Germinal center (tissue), 1 donor: Measurements from ENCODE around the gene NXNL1.
"Not testable (repeated sequence)": the region's sequence is repeated elsewhere in the genome, so short reads cannot be mapped to it uniquely, and the experiment has no call there.

ENCODE experiments used
- DNase-seq: peaks from one replicate; pipeline ENCODE4 v3.0.0; 2012; ENCODE audit warnings: mixed read lengths, low spot score

NXNL1 gene

DNA sequence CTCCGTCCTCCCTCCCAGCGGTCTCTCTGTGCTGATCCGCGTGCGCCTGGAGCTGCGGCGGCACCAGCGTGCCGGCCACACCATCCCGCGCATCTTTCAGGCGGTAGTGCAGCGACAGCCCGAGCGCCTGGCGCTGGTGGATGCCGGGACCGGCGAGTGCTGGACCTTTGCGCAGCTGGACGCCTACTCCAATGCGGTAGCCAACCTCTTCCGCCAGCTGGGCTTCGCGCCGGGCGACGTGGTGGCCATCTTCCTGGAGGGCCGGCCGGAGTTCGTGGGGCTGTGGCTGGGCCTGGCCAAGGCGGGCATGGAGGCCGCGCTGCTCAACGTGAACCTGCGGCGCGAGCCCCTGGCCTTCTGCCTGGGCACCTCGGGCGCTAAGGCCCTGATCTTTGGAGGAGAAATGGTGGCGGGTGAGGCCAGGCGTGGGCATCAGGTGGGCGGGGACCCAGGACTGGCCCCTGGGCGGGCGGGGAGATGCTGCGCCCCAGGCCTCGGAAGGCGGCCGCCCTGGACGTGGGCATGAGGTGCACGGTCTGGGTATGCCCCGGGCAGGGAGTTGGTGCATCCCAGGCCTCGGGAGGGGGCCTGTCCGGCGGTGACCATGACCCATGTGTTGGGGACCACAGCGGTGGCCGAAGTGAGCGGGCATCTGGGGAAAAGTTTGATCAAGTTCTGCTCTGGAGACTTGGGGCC is 26.0 kb upstream of the NXNL1 start:
- DNase-seq: no peak

DNA sequence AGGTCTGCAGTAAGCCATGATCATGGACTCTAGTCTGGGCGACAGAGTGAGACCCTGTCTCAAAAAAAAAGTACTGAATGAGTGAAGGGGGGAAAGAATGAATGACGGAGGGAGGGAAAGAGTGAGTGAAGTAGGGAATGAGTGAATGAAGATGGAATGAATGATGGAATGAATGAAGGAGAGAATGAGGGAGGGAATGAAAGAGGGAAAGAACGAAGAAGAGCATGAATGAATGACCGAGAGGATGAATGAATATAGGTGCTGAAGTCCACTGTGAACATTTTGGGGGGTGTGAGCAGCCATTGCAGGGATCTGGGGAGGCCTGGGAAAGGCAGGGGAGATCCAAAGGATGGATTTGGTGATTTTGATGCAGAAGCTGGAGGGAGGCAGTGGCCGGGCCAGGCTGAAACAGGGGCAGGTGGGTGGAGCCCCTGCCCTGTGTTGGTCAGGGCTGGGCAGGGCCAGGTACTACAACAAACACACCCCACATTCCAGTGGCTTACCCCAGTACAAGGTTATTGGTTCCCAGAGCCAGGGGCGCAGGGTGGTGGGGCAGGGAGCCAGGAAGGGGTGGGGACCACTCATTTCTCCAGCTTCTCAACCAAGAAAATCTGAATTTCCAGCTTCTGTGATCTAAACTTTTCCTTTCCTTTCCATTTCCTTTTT is 23.9 kb upstream of the NXNL1 start:
- DNase-seq: no peak

DNA sequence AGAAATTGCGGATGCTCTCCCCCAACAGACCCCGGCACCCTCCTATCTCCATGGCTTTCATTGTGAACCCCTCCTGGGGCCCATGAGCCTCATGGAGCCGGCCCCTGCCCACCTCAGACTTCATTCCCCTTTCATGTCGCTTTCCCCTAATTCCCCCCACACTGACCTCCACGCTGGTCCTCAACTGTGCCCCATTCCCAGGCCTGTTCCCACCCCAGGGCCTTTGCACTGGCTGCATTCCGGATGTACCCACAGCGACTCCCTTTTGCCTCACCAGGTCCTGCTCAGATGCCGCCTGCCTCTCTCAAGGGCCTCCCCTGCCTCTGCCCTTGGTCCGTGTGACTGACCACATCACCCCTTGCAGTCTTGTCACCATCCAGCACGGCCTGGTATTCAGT is 22.9 kb upstream of the NXNL1 start:
- no peak for DNase-seq

DNA sequence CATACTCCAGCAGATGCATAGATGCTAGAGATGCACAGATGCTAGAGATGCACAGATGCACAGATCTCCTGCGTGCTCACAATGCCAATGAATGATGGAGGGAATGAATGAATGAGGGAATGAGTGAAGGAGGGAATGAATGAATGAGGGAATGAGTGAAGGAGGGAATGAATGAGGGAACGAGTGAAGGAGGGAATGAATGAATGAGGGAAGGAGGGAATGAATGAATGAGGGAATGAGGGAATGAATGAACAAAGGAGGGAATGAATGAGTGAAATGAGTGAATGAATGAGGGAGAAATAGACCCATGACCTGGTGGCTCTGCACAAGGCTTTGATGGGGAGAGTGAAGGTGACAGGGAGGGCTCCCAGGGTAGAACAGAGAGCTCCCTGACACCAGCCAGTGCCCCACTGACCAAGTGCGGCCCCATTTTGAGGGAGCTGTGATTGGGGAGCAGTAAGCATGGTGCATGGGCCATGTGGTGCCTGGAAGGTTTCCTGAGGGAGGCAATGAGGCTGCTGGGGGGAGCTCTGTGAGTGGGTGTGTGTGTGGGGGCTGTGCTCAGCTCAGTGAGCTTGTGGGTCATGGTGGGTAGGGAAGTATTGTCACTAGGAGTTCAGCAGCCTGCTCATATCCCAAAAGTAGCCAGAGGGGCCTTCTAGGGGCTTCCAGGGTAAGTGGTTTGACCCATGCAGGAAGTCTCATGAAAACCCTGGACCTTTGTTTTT is 22.3 kb upstream of the NXNL1 start:
- no peak for DNase-seq

DNA sequence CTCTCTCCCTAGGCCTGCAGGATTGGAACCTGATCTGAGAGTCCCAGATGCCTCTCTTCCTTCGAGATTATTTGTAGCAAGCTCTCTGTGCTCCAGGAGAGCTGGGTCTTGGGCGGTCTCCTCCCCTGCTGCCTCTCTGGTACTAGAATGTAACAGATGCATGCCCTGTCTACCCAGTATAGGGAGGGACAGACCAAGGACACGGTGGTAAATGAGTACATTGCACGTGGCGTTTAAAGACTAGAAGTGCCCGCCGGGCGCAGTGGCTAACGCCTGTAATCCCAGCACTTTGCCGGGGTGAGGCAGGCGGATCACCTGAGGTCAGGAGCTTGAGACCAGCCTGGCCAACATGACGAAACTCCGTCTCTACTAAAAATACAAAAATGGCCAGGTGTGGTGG is 21.3 kb upstream of the NXNL1 start:
- no peak for DNase-seq

DNA sequence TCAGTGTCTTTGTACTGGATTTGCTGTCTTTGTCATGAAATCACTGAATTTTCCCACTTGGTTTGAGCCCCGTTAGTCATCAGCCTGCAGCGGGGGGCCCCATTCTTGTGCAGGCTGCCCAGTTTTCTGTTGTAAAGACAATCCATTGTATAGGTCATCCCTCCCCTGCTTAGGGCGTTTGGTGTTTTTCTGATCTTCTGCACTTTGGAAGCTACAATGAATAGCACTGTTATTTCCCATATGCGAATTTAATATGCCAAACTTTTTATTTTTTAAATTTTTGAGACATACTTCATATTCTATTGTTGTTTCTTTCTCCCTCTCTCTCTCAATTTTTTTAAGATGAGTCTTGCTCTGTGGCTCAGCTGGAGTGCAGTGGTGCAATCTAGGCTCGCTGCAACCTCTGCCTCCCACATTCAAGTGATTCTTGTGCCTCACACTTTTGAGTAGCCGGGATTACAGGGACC is 18.6 kb upstream of the NXNL1 start:
- DNase-seq: no peak

DNA sequence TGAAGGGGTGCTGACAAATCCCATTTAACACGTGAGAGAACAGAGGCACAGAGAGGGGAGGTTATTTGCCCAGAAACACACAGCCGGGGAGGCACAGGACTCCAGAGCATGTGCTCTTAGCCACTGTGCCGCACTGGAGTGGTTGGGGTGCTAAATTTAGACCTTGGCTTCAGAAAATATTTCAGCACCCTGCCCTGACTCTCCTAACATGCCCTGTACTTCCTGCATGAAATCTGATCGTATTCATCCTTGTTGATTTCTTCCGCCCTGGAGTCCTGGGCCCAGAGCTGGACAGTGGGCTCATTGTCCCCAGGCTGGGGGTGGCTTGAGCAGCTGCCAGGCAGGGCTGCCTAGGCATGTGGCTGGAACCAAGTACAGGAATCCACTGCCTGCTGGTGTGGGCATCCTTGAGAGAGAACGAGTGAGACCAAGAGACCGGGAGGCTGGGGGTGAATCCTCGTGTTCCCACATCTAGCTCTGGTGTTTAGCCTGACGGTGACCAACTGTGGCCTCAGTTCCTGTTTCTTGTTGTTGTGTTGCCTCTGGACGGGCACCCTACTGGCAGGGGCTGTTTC is 14.9 kb upstream of the NXNL1 start:
- DNase-seq: no peak

- DNase-seq: not testable (repeated sequence)
Measured at GRCh38 chr19:17475011-17475540, 14.3 kb upstream of the NXNL1 start.

- no peak for DNase-seq
Measured at GRCh38 chr19:17473041-17473440, 12.3 kb upstream of the NXNL1 start.

GRCh38 chr19:17471410-17472125 is 10.8 kb upstream of the NXNL1 start:
- no peak for DNase-seq

DNA sequence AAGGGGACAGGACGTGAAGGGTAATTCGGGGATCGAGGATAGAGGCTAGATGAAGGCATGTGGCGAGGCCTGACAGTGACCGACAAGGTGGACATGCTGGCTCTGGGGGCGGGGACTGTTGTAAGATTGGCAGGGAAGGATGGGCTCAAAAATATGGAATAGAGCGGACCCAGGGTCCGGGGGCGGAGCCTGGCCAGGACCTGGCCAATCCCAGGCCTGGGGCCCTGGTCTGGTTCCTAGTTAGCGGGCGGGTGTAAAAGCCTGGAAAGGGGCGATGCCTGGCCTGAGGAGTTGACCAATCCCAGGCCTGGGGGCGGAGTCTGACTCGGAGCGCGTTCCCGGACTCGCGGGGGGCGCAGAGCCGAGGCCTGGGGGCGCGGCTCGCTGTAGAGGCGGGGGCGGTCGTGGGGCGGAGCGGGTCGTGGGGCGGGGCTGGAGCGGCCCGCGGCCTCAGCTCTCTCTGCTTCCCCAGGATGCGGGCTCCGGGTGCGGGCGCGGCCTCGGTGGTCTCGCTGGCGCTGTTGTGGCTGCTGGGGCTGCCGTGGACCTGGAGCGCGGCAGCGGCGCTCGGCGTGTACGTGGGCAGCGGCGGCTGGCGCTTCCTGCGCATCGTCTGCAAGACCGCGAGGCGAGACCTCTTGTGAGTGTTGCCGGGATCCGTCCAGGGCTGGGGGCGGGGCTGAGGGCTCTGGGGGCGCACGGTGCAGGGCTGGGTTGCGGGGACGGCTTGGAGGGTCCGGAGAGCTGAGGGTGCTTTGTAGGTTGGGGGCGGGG is 9.5 kb upstream of the NXNL1 start, which contains the start of gene SLC27A1:
SLC27A1 (plus strand) TSS at position 457 of the 774 bp plus-strand sequence; CDS start at position 474, 17 bp downstream.
- DNase-seq: peak; percentile 83

GRCh38 chr19:17469481-17470067 is 8.8 kb upstream of the NXNL1 start:
- DNase-seq: peak; percentile 84

- DNase-seq: no peak
Measured at GRCh38 chr19:17469092-17469480, 8.4 kb upstream of the NXNL1 start.

GRCh38 chr19:17468302-17469091 is 7.8 kb upstream of the NXNL1 start:
- no peak for DNase-seq

DNA sequence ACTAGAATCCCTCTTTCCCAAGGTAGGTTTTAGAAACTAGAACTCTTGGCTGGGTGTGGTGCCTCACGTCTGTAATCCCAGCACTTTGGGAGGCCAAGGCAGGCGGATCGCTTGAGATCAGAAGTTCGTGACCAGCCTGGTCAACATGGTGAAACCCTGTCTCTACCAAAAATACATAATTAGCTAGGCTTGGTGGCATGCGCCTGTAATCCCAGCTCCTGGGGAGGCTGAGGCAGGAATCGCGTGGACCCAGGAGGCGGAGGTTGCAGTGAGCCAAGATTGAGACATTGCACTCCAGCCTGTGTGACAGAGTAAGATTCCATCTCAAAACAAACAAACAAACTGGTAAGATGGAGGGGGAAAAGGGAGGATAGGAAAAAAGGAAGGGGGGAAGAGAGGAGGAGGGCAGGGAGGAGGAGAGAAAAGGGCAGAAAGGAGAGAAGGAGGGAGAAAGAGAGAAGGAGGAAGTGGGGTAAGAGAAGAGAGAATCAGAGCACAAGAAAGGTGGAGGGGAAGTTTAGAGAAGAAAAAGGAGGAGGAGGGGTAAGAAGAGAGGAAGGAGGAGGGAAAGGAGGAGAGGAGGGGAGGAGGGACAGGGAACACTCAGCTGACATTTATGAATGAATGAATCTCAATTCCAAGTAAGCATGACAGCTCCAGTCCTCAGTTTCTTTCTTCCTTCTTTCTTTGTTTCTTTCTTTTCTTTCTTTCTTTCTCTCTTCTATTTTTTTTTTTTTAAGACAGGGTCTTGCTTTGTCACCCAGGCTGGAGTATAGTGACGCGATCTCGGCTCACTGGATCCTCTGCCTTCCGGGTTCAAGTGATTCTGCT is 7.0 kb upstream of the NXNL1 start:
- DNase-seq: no peak

- DNase-seq: no peak
Measured at GRCh38 chr19:17466487-17466850, 5.7 kb upstream of the NXNL1 start.

- DNase-seq: no peak
Measured at GRCh38 chr19:17458970-17459369, 1.8 kb downstream of the NXNL1 start.

- DNase-seq: no peak
Measured at GRCh38 chr19:17457616-17458015, 3.1 kb downstream of the NXNL1 start.

DNA sequence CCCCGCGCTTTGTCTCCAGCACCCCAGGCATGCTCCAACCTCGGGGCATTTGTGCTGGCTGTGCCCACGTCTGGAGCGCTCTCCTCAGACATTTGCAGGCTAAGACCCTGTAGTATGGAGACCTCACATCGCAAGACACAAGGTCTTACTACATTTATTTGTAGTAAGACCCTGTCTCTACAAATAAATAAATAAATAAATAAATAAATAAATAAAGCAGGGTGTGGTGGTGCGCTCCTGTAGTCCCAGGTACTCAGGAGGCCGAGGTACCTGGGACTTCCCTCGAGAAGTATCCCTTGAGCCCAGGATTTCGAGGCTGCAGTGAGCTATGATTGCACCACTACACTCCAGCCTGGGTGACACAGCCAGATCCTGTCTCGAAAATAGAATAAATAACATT is 4.6 kb downstream of the NXNL1 start:
- DNase-seq: no peak
